HepG2 (cell line): ENCODE data around the gene GNAI2. TPM values are rescaled to one million over a fixed set of nuclear protein-coding genes. Genes with fewer than 3 reads are reported as not detected.

Source experiments
- ATAC-seq: fragments of 200-7000 bp; cut with Tn5 transposase; 3 replicates; pipeline ENCODE4 v1.9.1; 2020; ENCODE audit warnings: mild to moderate bottlenecking, moderate library complexity
- BruUV-seq: library from RNA; stranded (reverse); fragments of 400-500 nt; replicated peaks from 2 replicates; lab custom pipeline; 2021; lab: Mats Ljungman, UMichigan
- CTCF ChIA-PET: fragments of 300-600 bp; formaldehyde crosslinking; extraction: SDS; loops from one replicate; lab custom pipeline; 2021; ENCODE audit warnings: low total read pairs, inconsistent platforms, low intra/inter-chr PET ratio; lab: Yijun Ruan, JAX
- POLR2A ChIA-PET: fragments of 350-600 bp; sonication (Branson Sonifier 250); formaldehyde crosslinking; loops from one replicate; lab custom pipeline; 2020; ENCODE audit warnings: antibody characterized with exemption, inconsistent platforms; lab: Yijun Ruan, JAX
- DNase-seq: peaks from one replicate; pipeline ENCODE4 v3.0.0-alpha.2; 2015; ENCODE audit warnings: low spot score
- FAIRE-seq: peaks from 3 replicates; lab custom pipeline; 2011; peaks lifted over from hg19 to GRCh38; lab: Jason Lieb, UNC
- H2AFZ ChIP-seq: one replicate; pipeline ENCODE4 v1.6.1; 2011; ENCODE audit warnings: low read length, inconsistent platforms
- H3K27ac ChIP-seq: fragments of 300-600 bp; 3 replicates; pipeline ENCODE4 v1.8.0; 2011; ENCODE audit warnings: mixed run types, mild to moderate bottlenecking, mixed read lengths, low read length, inconsistent platforms; ENCODE audit not compliant: insufficient read depth; ENCODE audit errors: extremely low read length
- H3K27me3 ChIP-seq, 2 experiments: fragments of 200-600 bp in 1 of 2; 2 replicates in 1 of 2; 3 replicates in 1 of 2; pipeline versions ENCODE4 v1.6.0 to v1.8.0; 2011; ENCODE audit warnings: low read length in 2 of 2, mild to moderate bottlenecking in 2 of 2, moderate library complexity in 2 of 2, inconsistent platforms in 1 of 2; ENCODE audit not compliant: insufficient read depth in 2 of 2, control insufficient read depth in 1 of 2
- H3K36me3 ChIP-seq, 2 experiments: fragments of 200-600 bp in 1 of 2; replicated peaks in 1 of 2; 2 replicates in 1 of 2; 3 replicates in 1 of 2; pipeline versions ENCODE4 v1.5.1 to v1.8.0; 2011; ENCODE audit warnings: low read length in 2 of 2, inconsistent platforms in 1 of 2; ENCODE audit not compliant: insufficient read depth in 2 of 2, control insufficient read depth in 1 of 2
- H3K4me1 ChIP-seq: 2 replicates; pipeline ENCODE4 v1.5.1; 2012; ENCODE audit warnings: low read length, inconsistent platforms; ENCODE audit not compliant: insufficient read depth
- H3K4me2 ChIP-seq: 2 replicates; pipeline ENCODE4 v1.6.0; 2011; ENCODE audit warnings: low read depth, low read length, inconsistent platforms
- H3K4me3 ChIP-seq, 3 experiments: fragments of 200-600 bp in 1 of 3; sonication (generic), shearing (Covaris generic) in 1 of 3; replicated peaks in 1 of 3; 2 replicates each; pipeline ENCODE4 v1.5.1; 2011 to 2016; ENCODE audit warnings: low read length in 3 of 3, inconsistent platforms in 2 of 3, low read depth in 2 of 3, mild to moderate bottlenecking in 2 of 3, control low read depth in 1 of 3, mixed read lengths in 1 of 3; ENCODE audit not compliant: insufficient read depth in 1 of 3
- H3K79me2 ChIP-seq: one replicate; pipeline ENCODE4 v1.6.1; 2011; ENCODE audit warnings: low read length, inconsistent platforms; ENCODE audit not compliant: insufficient read depth
- H3K9ac ChIP-seq: 2 replicates; pipeline ENCODE4 v1.6.0; 2011; ENCODE audit warnings: mild to moderate bottlenecking, low read depth, low read length, inconsistent platforms; ENCODE audit not compliant: insufficient read depth
- H3K9me3 ChIP-seq: 2 replicates; pipeline ENCODE4 v1.5.1; 2012; ENCODE audit warnings: mild to moderate bottlenecking, low read length
- H4K20me1 ChIP-seq: 2 replicates; pipeline ENCODE4 v1.6.0; 2011; ENCODE audit warnings: inconsistent platforms, mild to moderate bottlenecking, low read length, moderate library complexity; ENCODE audit not compliant: insufficient read depth
- ELF1 ChIP-seq: sonication (generic); formaldehyde crosslinking; IDR thresholded peaks from 2 replicates; pipeline ENCODE4 v1.4.0; 2020; ENCODE audit warnings: missing genetic modification reagents
- ETS1 ChIP-seq: sonication (generic); formaldehyde crosslinking; IDR thresholded peaks from 2 replicates; pipeline ENCODE4 v1.4.0; 2020; ENCODE audit warnings: missing genetic modification reagents
- JUN ChIP-seq: sonication (generic); formaldehyde crosslinking; IDR thresholded peaks from 2 replicates; pipeline ENCODE4 v1.4.0; 2020; ENCODE audit warnings: mild to moderate bottlenecking, missing genetic modification reagents
- MED8 ChIP-seq: sonication (generic); formaldehyde crosslinking; IDR thresholded peaks from 2 replicates; pipeline ENCODE4 v1.8.1; 2023; ENCODE audit warnings: mild to moderate bottlenecking, missing genetic modification reagents; ENCODE audit not compliant: insufficient replicate concordance
- PATZ1 ChIP-seq: sonication (generic); formaldehyde crosslinking; IDR thresholded peaks from 2 replicates; pipeline ENCODE4 v1.4.0; 2020; ENCODE audit warnings: missing genetic modification reagents
- PRDM15 ChIP-seq: sonication (generic); formaldehyde crosslinking; IDR thresholded peaks from 2 replicates; pipeline ENCODE4 v1.4.0; 2020; ENCODE audit warnings: missing genetic modification reagents
- ZBTB10 ChIP-seq: sonication (generic); formaldehyde crosslinking; IDR thresholded peaks from 2 replicates; pipeline ENCODE4 v1.4.0; 2020; ENCODE audit warnings: missing genetic modification reagents, borderline replicate concordance
- ZBTB4 ChIP-seq: sonication (generic); formaldehyde crosslinking; IDR thresholded peaks from 2 replicates; pipeline ENCODE4 v1.4.0; 2020; ENCODE audit warnings: missing genetic modification reagents, mild to moderate bottlenecking, borderline replicate concordance
- ZNF101 ChIP-seq: sonication (generic); formaldehyde crosslinking; IDR thresholded peaks from 2 replicates; pipeline ENCODE4 v1.4.0; 2020; ENCODE audit warnings: mild to moderate bottlenecking, low read depth, missing genetic modification reagents, borderline replicate concordance
- WGBS: methylation state at CpG from one replicate; pipeline ENCODE4 v1.1.6; 2017; ENCODE audit warnings: low lambda C conversion rate; 5-methylcytosine and 5-hydroxymethylcytosine counted together
- in situ Hi-C: cut with HindIII; loops from 2 replicates; pipeline ENCODE4 v1.10.0; 2017; ENCODE audit warnings: low pct_unique_long_range_greater_than_20kb; ENCODE audit not compliant: extremely low pct_ligation_motif_present
- intact Hi-C: fragments of 100-400 bp; cut with micrococcal nuclease; formaldehyde crosslinking; loops from one replicate; pipeline ENCODE4 v1.10.0; 2022; ENCODE audit not compliant: unreplicated experiment
- polyA plus RNA-seq, 8 experiments: library from polyadenylated mRNA; depleted of rRNA in 3 of 8; stranded (reverse) in 7 of 8; unstranded in 1 of 8; fragments of >200 nt; fragmentation: Illumina TruSeq in 4 of 8; extraction: Trizol in 4 of 8; gene quantifications; 2 replicates each; pipeline versions ENCODE4 v1.2.1 to v1.2.3, GENCODE V29; 2011 to 2016; ENCODE audit warnings: low read depth in 4 of 8, missing spikeins in 1 of 8, mixed read lengths in 1 of 8; ENCODE audit not compliant: insufficient read depth in 1 of 8
- total RNA-seq, 5 experiments: library from RNA; depleted of rRNA; stranded (reverse); fragments of >200 nt; fragmentation: Illumina TruSeq; extraction: Trizol; gene quantifications; 2 replicates each; pipeline ENCODE4 v1.2.3, GENCODE V29; 2016; ENCODE audit warnings: low read depth in 1 of 5

GNAI2 gene
- total and polyA plus RNA-seq, 2 of the 13 experiments (the other 11 are each of a cell fraction or from before 2014, with no cell fraction given): 51.1 to 66.2 TPM

- POLR2A ChIA-PET: interaction anchor here (1.1 to 16.5 kb wide), 8 partner anchors 15 to 116 kb away, joined by 3 to 625 read pairs (median 10); partner anchors contain the start of genes GNAI2, GNAT1 and SLC38A3
- H3K4me3 ChIP-seq: peak overlapping the region in 1 of 3 experiments; percentile 37; a peak in 2 of 6 replicates
- BruUV-seq: no TSS peak
- no peak for DNase-seq
- CTCF ChIA-PET: interaction anchor here (1.2 to 9.0 kb wide), 2 partner anchors 19 to 27 kb away, joined by 3 to 265 read pairs; partner anchors contain the start of gene GNAT1
- H3K79me2 ChIP-seq: no peaks in the 10 kb centered on the region
- in situ Hi-C loops (no loop called here), intact Hi-C loops (loop anchor here (1.0 kb wide), 1 partner anchor 26 kb away; no protein-coding TSS in a partner anchor)
- H4K20me1 ChIP-seq: no peaks in the 10 kb centered on the region
- H3K27me3 ChIP-seq: no peaks in the 10 kb centered on the region
- ATAC-seq: peak; percentile 18
- H3K9ac ChIP-seq: peak overlapping the region; percentile 65
- 48% methylated on average over 3 of the region's 4 CpGs for WGBS
- H3K4me1 ChIP-seq: peaks cover 60% of the 10 kb centered on the region
- peak overlapping the region; percentile 81 for H3K27ac ChIP-seq
- no peak overlapping the region for H2AFZ ChIP-seq
- H3K9me3 ChIP-seq: no peaks in the 10 kb centered on the region
- H3K36me3 ChIP-seq: peaks cover 16 to 40% of the 10 kb centered on the region in 2 experiments
- peak overlapping the region; percentile 60 for H3K4me2 ChIP-seq
- no peak for FAIRE-seq
- TF ChIP-seq JUN (CRISPR knock-in tag) (no peak), MED8 (CRISPR knock-in tag) (no peak), PRDM15 (CRISPR knock-in tag) (no peak), ZBTB10 (no peak), ZNF101 (no peak), ZBTB4 (CRISPR knock-in tag) (no peak), ELF1 (CRISPR knock-in tag) (0 out of 2 replicates have a peak, but pooled peaks have one; percentile 8), ETS1 (CRISPR knock-in tag) (no peak), PATZ1 (CRISPR knock-in tag) (peak; percentile 46)
Observed at GRCh38 chr3:50221051-50221410, 15.0 kb upstream of the GNAI2 start.
